ENCODE data around the gene FAAP24.

GRCh38 chr19:33024398-33024797, 52.4 kb downstream of the FAAP24 start:
- TF ChIP-seq POLR2A (IDR thresholded peaks at IDR 0.05; ENCODE audit: low read depth, low read length) (no peak), TAF1 (IDR thresholded peaks at IDR 0.05; ENCODE audit: low read depth, low read length) (no peak), POLR2AphosphoS5 (IDR thresholded peaks at IDR 0.05; ENCODE audit: low read depth, low read length) (no peak), SPI1 (IDR thresholded peaks at IDR 0.05; ENCODE audit: low read depth, low read length) (no peak), POU2F2 (IDR thresholded peaks at IDR 0.05; ENCODE audit: low read depth, low read length) (no peak)
